Measurements from ENCODE around the gene JCAD. TPM values are rescaled to one million over a fixed set of nuclear protein-coding genes. Genes with fewer than 3 reads are reported as not detected.

JCAD gene
- total RNA-seq, 1 experiment from 2014 or later = 0.77 TPM

GRCh38 chr10:30000802-30001571 is 58.4 kb downstream of the JCAD start:
- H3K4me3 Mint-ChIP-seq = no peak overlapping the region
- Histone ChIP-seq H2BK20ac (ENCODE audit: low read depth, low read length, poor library complexity, severe bottlenecking) (no peak overlapping the region), H3K4ac (ENCODE audit: low read depth, low read length) (no peak overlapping the region), H3K14ac (ENCODE audit: insufficient read depth, low read length) (no peak overlapping the region), H3K27ac (ENCODE audit: insufficient read length, low read depth, low read length) (no peak overlapping the region), H2BK15ac (ENCODE audit: low read depth, low read length) (no peak overlapping the region), H2BK5ac (ENCODE audit: insufficient read length, low read length) (no peak overlapping the region), H4K91ac (ENCODE audit: insufficient read length, low read depth, low read length) (no peak overlapping the region), H3K4me2 (ENCODE audit: insufficient read depth, insufficient read length, low read length) (no peak overlapping the region), H3K56ac (ENCODE audit: insufficient read length, low read depth, low read length) (no peak overlapping the region), H3K23me2 (ENCODE audit: insufficient read length, low read depth, low read length, poor library complexity, severe bottlenecking) (no peaks in the 10 kb centered on the region), H3K4me1 (ENCODE audit: insufficient read depth, low read length) (no peaks in the 10 kb centered on the region), H3K79me2 (ENCODE audit: insufficient read depth, low read length) (no peaks in the 10 kb centered on the region), H4K8ac (replicated peaks; ENCODE audit: insufficient read length, low read depth, low read length) (no peak overlapping the region), H2BK12ac (ENCODE audit: insufficient read length, low read depth, low read length) (no peak overlapping the region), H2AFZ (ENCODE audit: low read length) (no peak overlapping the region), H4K20me1 (ENCODE audit: control insufficient read depth, insufficient read depth, insufficient read length) (no peaks in the 10 kb centered on the region), H2BK120ac (ENCODE audit: low read depth, low read length, poor library complexity, severe bottlenecking) (no peak overlapping the region), H3K9me3 (ENCODE audit: control insufficient read depth, low read depth, low read length) (no peaks in the 10 kb centered on the region), H3K27me3 (ENCODE audit: insufficient read depth, low read length) (no peaks in the 10 kb centered on the region), H3K18ac (ENCODE audit: insufficient read length, low read depth, low read length) (no peak overlapping the region), H3K9ac (ENCODE audit: extremely low read depth, insufficient read length, low read length) (no peak overlapping the region), H4K5ac (ENCODE audit: insufficient read length, low read depth, low read length) (no peak overlapping the region), H3K79me1 (ENCODE audit: insufficient read depth, low read depth, low read length, poor library complexity, severe bottlenecking) (no peaks in the 10 kb centered on the region), H3T11ph (ENCODE audit: low read length) (no peak overlapping the region), H2AK5ac (ENCODE audit: insufficient read length, low read length) (no peak overlapping the region), H3K23ac (ENCODE audit: insufficient read length, low read depth, low read length) (no peak overlapping the region)
- WGBS (ENCODE audit: extremely low coverage, insufficient read length, low lambda C conversion rate) = no CpG with 5 or more reads among the region's 12 CpGs
- DNase-seq = no peak
- H3K36me3 Mint-ChIP-seq (ENCODE audit: insufficient read depth in 1 of 3, low read depth in 3 of 3) = no peaks in the 10 kb centered on the region
- H3K27ac Mint-ChIP-seq = no peak overlapping the region
- no peaks in the 10 kb centered on the region; a peak in 1 of 5 replicates for H3K9me3 Mint-ChIP-seq
- H3K4me1 Mint-ChIP-seq = peaks cover 0 to 11% of the 10 kb centered on the region in 2 experiments; a peak in 2 of 4 replicates
- TF ChIP-seq CTCF (conservative IDR thresholded peaks at IDR 0.05) = no peak
- peaks cover 2% of the 10 kb centered on the region; the same call in 1 of the 2 replicates for H3K27me3 Mint-ChIP-seq (ENCODE audit: low read depth)
